Parathyroid adenoma (tissue), 2 donors: ENCODE results near the gene JADE2.
"Not testable (repeated sequence)": the region's sequence is repeated elsewhere in the genome, so short reads cannot be mapped to it uniquely, and the experiment has no call there.

Experiments
- H2AFZ ChIP-seq: fragments of 300-600 bp; sonication (generic); one replicate; pipeline ENCODE4 v1.7.0; 2017; ENCODE audit warnings: antibody characterized with exemption, mild to moderate bottlenecking
- H3K27ac ChIP-seq: fragments of 300-600 bp; sonication (generic); one replicate; pipeline ENCODE4 v1.7.0; 2017
- H3K27me3 ChIP-seq: fragments of 300-600 bp; sonication (generic); one replicate; pipeline ENCODE4 v1.7.0; 2017; ENCODE audit warnings: low read length; ENCODE audit not compliant: control insufficient read depth, insufficient read depth
- H3K36me3 ChIP-seq: fragments of 300-600 bp; sonication (generic); one replicate; pipeline ENCODE4 v1.7.0; 2017; ENCODE audit warnings: low read length; ENCODE audit not compliant: control insufficient read depth, insufficient read depth
- H3K4me1 ChIP-seq: fragments of 300-600 bp; sonication (generic); one replicate; pipeline ENCODE4 v1.7.0; 2017; ENCODE audit warnings: control low read depth
- H3K4me2 ChIP-seq: fragments of 300-600 bp; sonication (generic); one replicate; pipeline ENCODE4 v1.7.0; 2017; ENCODE audit warnings: low read length
- H3K4me3 ChIP-seq: fragments of 300-600 bp; sonication (generic); one replicate; pipeline ENCODE4 v1.7.0; 2017; ENCODE audit warnings: low read depth, low read length
- H3K79me2 ChIP-seq: fragments of 300-600 bp; sonication (generic); one replicate; pipeline ENCODE4 v1.7.0; 2017; ENCODE audit warnings: control low read depth
- H3K9ac ChIP-seq: fragments of 300-600 bp; sonication (generic); one replicate; pipeline ENCODE4 v1.7.0; 2017; ENCODE audit warnings: mild to moderate bottlenecking
- H3K9me3 ChIP-seq: fragments of 300-600 bp; sonication (generic); one replicate; pipeline ENCODE4 v1.7.0; 2017; ENCODE audit warnings: low read length; ENCODE audit not compliant: control insufficient read depth
- CTCF ChIP-seq: fragments of 300-600 bp; sonication (generic); IDR thresholded peaks from one replicate; pipeline ENCODE4 v1.7.0; 2017; ENCODE audit warnings: antibody characterized with exemption, mild to moderate bottlenecking
- donor health status: primary hyperparathyroidism.

JADE2 gene

DNA sequence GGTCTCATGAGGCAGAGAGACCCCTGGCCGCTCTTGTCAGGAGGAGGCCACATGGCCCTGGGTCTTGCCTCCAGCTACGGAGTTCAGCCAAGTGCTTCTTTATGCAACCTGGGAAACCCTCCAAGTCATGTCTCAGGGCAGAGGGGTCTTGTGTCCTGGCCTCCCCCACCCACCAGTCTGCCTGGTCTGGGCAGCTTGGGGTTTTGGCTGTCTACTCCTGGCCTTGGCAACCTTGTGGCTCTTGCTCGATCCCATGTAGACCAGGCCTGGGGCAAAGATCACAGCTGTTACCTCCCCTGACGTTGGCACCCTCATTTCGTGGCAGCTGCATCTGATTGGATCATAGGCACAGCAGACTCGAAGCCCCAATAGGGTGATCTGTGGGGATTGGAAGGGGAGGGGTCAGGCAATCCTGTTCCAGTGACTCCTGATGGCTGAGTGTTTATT, 28.4 kb downstream of the JADE2 start:
- peak overlapping the region; percentile 7 for H3K27ac ChIP-seq
- H3K4me3 ChIP-seq: no peak overlapping the region
- TF ChIP-seq CTCF: no peak

DNA sequence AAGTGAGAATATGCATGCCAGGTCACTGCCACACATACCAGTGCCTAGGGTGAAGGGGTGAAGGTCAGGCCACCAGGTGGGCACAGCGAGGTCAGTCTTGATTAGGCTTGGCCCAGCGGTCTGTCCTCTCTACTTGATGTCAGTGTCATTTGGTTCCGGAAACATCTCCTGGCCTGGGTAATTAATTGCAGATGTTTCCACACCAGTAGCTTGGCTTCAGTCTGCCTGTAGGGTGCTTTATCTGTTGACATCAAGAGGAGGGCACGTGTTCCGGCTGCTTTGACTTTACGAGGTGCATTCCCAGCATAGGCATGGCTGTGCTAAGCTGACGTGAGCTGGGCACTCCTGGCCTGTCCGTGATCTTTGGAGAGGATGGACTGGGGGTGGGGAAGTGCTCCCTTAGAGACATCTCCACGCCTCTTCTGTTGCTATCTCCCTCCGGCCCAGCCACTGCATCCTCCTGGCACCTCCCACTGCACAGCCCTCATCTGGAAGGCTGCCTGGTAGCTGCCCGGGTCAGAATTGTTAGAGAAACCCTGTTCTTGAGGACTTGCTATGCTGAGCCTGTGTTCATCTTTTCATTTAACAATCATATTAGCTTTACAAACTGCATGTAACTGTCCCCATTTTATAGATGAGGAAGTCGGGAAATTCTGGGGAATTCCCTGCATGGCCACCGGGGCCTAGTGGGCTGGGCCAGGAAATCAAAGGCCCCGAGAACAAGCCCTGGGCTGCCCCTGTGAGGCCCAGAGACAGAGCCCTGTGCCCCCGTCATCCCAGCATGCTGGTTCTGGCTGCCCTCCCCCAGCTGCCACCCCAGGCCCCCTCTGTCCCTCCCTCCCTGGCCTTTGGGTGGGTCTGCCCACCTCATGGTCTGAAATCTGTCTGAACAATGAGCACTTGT, 29.1 kb downstream of the JADE2 start:
- Histone ChIP-seq H3K36me3 (no peaks in the 10 kb centered on the region), H3K4me3 (no peak overlapping the region), H3K4me1 (peaks cover 30% of the 10 kb centered on the region), H3K79me2 (peaks cover 23% of the 10 kb centered on the region), H3K9me3 (no peaks in the 10 kb centered on the region), H3K27ac (peak overlapping the region; percentile 7), H3K9ac (no peak overlapping the region), H2AFZ (no peak overlapping the region), H3K27me3 (no peaks in the 10 kb centered on the region), H3K4me2 (peak overlapping the region; percentile 27)
- TF ChIP-seq CTCF: no peak

More for the DNA sequence above, 28.4 kb downstream of the JADE2 start:
- Histone ChIP-seq H3K9me3 (no peaks in the 10 kb centered on the region), H3K9ac (no peak overlapping the region), H3K79me2 (peaks cover 22% of the 10 kb centered on the region), H3K4me2 (no peak overlapping the region), H3K36me3 (no peaks in the 10 kb centered on the region), H3K4me1 (peaks cover 30% of the 10 kb centered on the region), H3K27me3 (no peaks in the 10 kb centered on the region), H2AFZ (no peak overlapping the region)

GRCh38 chr5:134555223-134555889, 29.9 kb downstream of the JADE2 start:
- Histone ChIP-seq H3K27ac (no peak overlapping the region), H3K27me3 (no peaks in the 10 kb centered on the region), H3K36me3 (no peaks in the 10 kb centered on the region), H2AFZ (no peak overlapping the region), H3K4me3 (no peak overlapping the region), H3K9me3 (no peaks in the 10 kb centered on the region), H3K4me2 (no peak overlapping the region), H3K9ac (no peak overlapping the region), H3K79me2 (peaks cover 24% of the 10 kb centered on the region), H3K4me1 (peaks cover 27% of the 10 kb centered on the region)
- no peak for TF ChIP-seq CTCF

GRCh38 chr5:134555890-134556311, 30.4 kb downstream of the JADE2 start:
- TF ChIP-seq CTCF: no peak
- H3K4me2 ChIP-seq: no peak overlapping the region
- no peak overlapping the region for H3K9ac ChIP-seq
- peaks cover 29% of the 10 kb centered on the region for H3K79me2 ChIP-seq
- H3K9me3 ChIP-seq: no peaks in the 10 kb centered on the region
- no peak overlapping the region for H3K4me3 ChIP-seq
- H3K4me1 ChIP-seq: peaks cover 26% of the 10 kb centered on the region
- H3K27me3 ChIP-seq: no peaks in the 10 kb centered on the region
- no peak overlapping the region for H2AFZ ChIP-seq
- no peak overlapping the region for H3K27ac ChIP-seq
- no peaks in the 10 kb centered on the region for H3K36me3 ChIP-seq

GRCh38 chr5:134556588-134556987, 31.1 kb downstream of the JADE2 start:
- H3K36me3 ChIP-seq, H3K4me2 ChIP-seq, H3K9ac ChIP-seq, H3K9me3 ChIP-seq, H3K4me3 ChIP-seq, H3K27ac ChIP-seq, H2AFZ ChIP-seq, H3K27me3 ChIP-seq: not testable (repeated sequence)
- Histone ChIP-seq H3K79me2 (peaks cover 34% of the 10 kb centered on the region), H3K4me1 (peaks cover 31% of the 10 kb centered on the region)
